Esophagus (tissue), 2 donors: Measurements from ENCODE around the gene PAX1. TPM values are rescaled to one million over a fixed set of nuclear protein-coding genes. Genes with fewer than 3 reads are reported as not detected.

Experiments used
- H3K27ac ChIP-seq, 2 donors: one replicate each; pipeline ENCODE4 v1.5.1; 2013; ENCODE audit warnings: low read depth in 2 of 2, mild to moderate bottlenecking in 2 of 2, inconsistent platforms in 1 of 2, low read length in 1 of 2, moderate library complexity in 1 of 2
- H3K27me3 ChIP-seq, 2 donors: one replicate each; pipeline ENCODE4 v1.6.1; 2013; ENCODE audit warnings: low read length in 2 of 2, control low read depth in 1 of 2, mild to moderate bottlenecking in 1 of 2; ENCODE audit not compliant: insufficient read depth in 2 of 2, control insufficient read depth in 1 of 2
- H3K36me3 ChIP-seq, 2 donors: one replicate each; pipeline ENCODE4 v1.6.1; 2013; ENCODE audit warnings: low read length in 1 of 2; ENCODE audit not compliant: control insufficient read depth in 2 of 2, insufficient read depth in 2 of 2
- H3K4me1 ChIP-seq, 2 donors: one replicate each; pipeline ENCODE4 v1.6.1; 2013; ENCODE audit warnings: low read length in 1 of 2; ENCODE audit not compliant: control insufficient read depth in 2 of 2, insufficient read depth in 2 of 2
- H3K4me3 ChIP-seq, 2 donors: one replicate each; pipeline ENCODE4 v1.5.1; 2013; ENCODE audit warnings: low read length in 2 of 2, mild to moderate bottlenecking in 2 of 2, low read depth in 1 of 2, moderate library complexity in 1 of 2
- H3K9me3 ChIP-seq, 2 donors: one replicate each; pipeline ENCODE4 v1.6.1; 2013; ENCODE audit warnings: mild to moderate bottlenecking in 2 of 2, low read depth in 1 of 2, low read length in 1 of 2, moderate library complexity in 1 of 2; ENCODE audit not compliant: control insufficient read depth in 2 of 2, insufficient read depth in 1 of 2
- WGBS, 2 donors: extraction: QIAGEN DNeasy Blood & Tissue Kit; methylation state at CpG; one replicate each; pipeline ENCODE4 v1.1.7; 2013; 5-methylcytosine and 5-hydroxymethylcytosine counted together
- polyA plus RNA-seq, 2 donors: library from polyadenylated mRNA; stranded (reverse); fragments of 200-250 nt; gene quantifications; one replicate each; pipeline ENCODE4 v1.2.3, GENCODE V29; 2013
- donor health status: healthy with polysubstance abuse.
- donor health status: Bipolar disorder and iron deficiency.

PAX1 gene
- polyA plus RNA-seq, 2 donors = 0.12 to 0.14 TPM

GRCh38 chr20:21715193-21715881, 9.9 kb downstream of the PAX1 start:
- WGBS, 2 donors = 14 to 30% methylated on average over 10 of the region's 10 CpGs
- no peak overlapping the region for H3K4me3 ChIP-seq
- peaks cover 5 to 7% of the 10 kb centered on the region in 2 donors for H3K27me3 ChIP-seq
- peaks cover 0 to 4% of the 10 kb centered on the region in 2 donors for H3K9me3 ChIP-seq
- H3K4me1 ChIP-seq = no peaks in the 10 kb centered on the region
- no peaks in the 10 kb centered on the region for H3K36me3 ChIP-seq
- H3K27ac ChIP-seq = no peak overlapping the region

- WGBS, 2 donors = 4 to 7% methylated on average over 4 of the region's 4 CpGs
- H3K4me3 ChIP-seq = no peak overlapping the region
- no peaks in the 10 kb centered on the region for H3K9me3 ChIP-seq
- H3K36me3 ChIP-seq = no peaks in the 10 kb centered on the region
- no peak overlapping the region for H3K27ac ChIP-seq
- no peaks in the 10 kb centered on the region for H3K4me1 ChIP-seq
- peaks cover 0 to 1% of the 10 kb centered on the region in 2 donors for H3K27me3 ChIP-seq
Measured at GRCh38 chr20:21719592-21720214, 14.2 kb downstream of the PAX1 start.

- Histone ChIP-seq H3K27ac (no peak overlapping the region), H3K27me3 (no peaks in the 10 kb centered on the region), H3K9me3 (peaks cover 0 to 4% of the 10 kb centered on the region in 2 donors), H3K4me3 (no peak overlapping the region), H3K36me3 (no peaks in the 10 kb centered on the region), H3K4me1 (no peaks in the 10 kb centered on the region)
- 37 to 38% methylated on average over 2 of the region's 2 CpGs for WGBS, 2 donors
Measured at GRCh38 chr20:21725892-21726291, 20.4 kb downstream of the PAX1 start.

- no peak overlapping the region for H3K4me3 ChIP-seq
- H3K27ac ChIP-seq = no peak overlapping the region
- no peaks in the 10 kb centered on the region for H3K4me1 ChIP-seq
- H3K27me3 ChIP-seq = no peaks in the 10 kb centered on the region
- peaks cover 0 to 4% of the 10 kb centered on the region in 2 donors for H3K9me3 ChIP-seq
- 88% methylated on average over 15 of the region's 15 CpGs for WGBS, 2 donors
- no peaks in the 10 kb centered on the region for H3K36me3 ChIP-seq
Measured at GRCh38 chr20:21729316-21729715, 23.9 kb downstream of the PAX1 start.

GRCh38 chr20:21739161-21739560, 33.7 kb downstream of the PAX1 start:
- Histone ChIP-seq H3K4me1 (no peaks in the 10 kb centered on the region), H3K36me3 (no peaks in the 10 kb centered on the region), H3K27ac (no peak overlapping the region), H3K27me3 (no peaks in the 10 kb centered on the region), H3K9me3 (peaks cover 3 to 9% of the 10 kb centered on the region in 2 donors), H3K4me3 (no peak overlapping the region)
- 80 to 91% methylated on average over 3 of the region's 3 CpGs for WGBS, 2 donors

- Histone ChIP-seq H3K4me3 (no peak overlapping the region), H3K36me3 (no peaks in the 10 kb centered on the region), H3K4me1 (no peaks in the 10 kb centered on the region), H3K27ac (no peak overlapping the region), H3K9me3 (peaks cover 3 to 9% of the 10 kb centered on the region in 2 donors), H3K27me3 (no peaks in the 10 kb centered on the region)
- 58 to 75% methylated on average over 3 of the region's 3 CpGs for WGBS, 2 donors
Measured at GRCh38 chr20:21739682-21740081, 34.2 kb downstream of the PAX1 start.

- no peaks in the 10 kb centered on the region for H3K36me3 ChIP-seq
Measured at GRCh38 chr20:21741266-21741665, 35.8 kb downstream of the PAX1 start.

GRCh38 chr20:21762646-21763045, 57.2 kb downstream of the PAX1 start:
- WGBS, 2 donors = 64 to 78% methylated on average over 2 of the region's 2 CpGs
- H3K36me3 ChIP-seq = no peaks in the 10 kb centered on the region
- H3K27ac ChIP-seq = no peak overlapping the region
- H3K4me3 ChIP-seq = no peak overlapping the region
- peaks cover 0 to 3% of the 10 kb centered on the region in 2 donors for H3K9me3 ChIP-seq
- peaks cover 0 to 1% of the 10 kb centered on the region in 2 donors for H3K4me1 ChIP-seq
- no peaks in the 10 kb centered on the region for H3K27me3 ChIP-seq

More at GRCh38 chr20:21741266-21741665, 35.8 kb downstream of the PAX1 start:
- Histone ChIP-seq H3K9me3 (peaks cover 3 to 9% of the 10 kb centered on the region in 2 donors), H3K4me1 (no peaks in the 10 kb centered on the region), H3K4me3 (no peak overlapping the region), H3K27ac (no peak overlapping the region), H3K27me3 (no peaks in the 10 kb centered on the region)

- 62 to 75% methylated on average over 10 of the region's 10 CpGs for WGBS, 2 donors
- H3K36me3 ChIP-seq = no peaks in the 10 kb centered on the region
- no peak overlapping the region for H3K27ac ChIP-seq
- no peak overlapping the region for H3K4me3 ChIP-seq
- H3K4me1 ChIP-seq = peaks cover 0 to 2% of the 10 kb centered on the region in 2 donors
- H3K9me3 ChIP-seq = peaks cover 0 to 3% of the 10 kb centered on the region in 2 donors
- peaks cover 0 to 2% of the 10 kb centered on the region in 2 donors for H3K27me3 ChIP-seq
Measured at GRCh38 chr20:21767200-21767738, 61.8 kb downstream of the PAX1 start.
